GM12891 (cell line): ENCODE results near the gene RANBP3.
A peak's percentile ranks its signal among the peaks of the same experiment; 100 is the strongest.
"Not testable (repeated sequence)": the region's sequence is repeated elsewhere in the genome, so short reads cannot be mapped to it uniquely, and the experiment has no call there.

Source experiments
- DNase-seq: peaks from one replicate; pipeline ENCODE4 v3.0.0; 2011; ENCODE audit warnings: low spot score; ENCODE audit not compliant: insufficient read length
- FAIRE-seq: peaks from 2 replicates; lab custom pipeline; 2011; peaks lifted over from hg19 to GRCh38; lab: Jason Lieb, UNC
- PAX5 ChIP-seq: IDR thresholded peaks from 2 replicates; pipeline ENCODE4 v1.6.1; 2011; ENCODE audit warnings: low read length, moderate library complexity, mild to moderate bottlenecking; ENCODE audit not compliant: insufficient read depth, severe bottlenecking
- POLR2A ChIP-seq: IDR thresholded peaks from 2 replicates; pipeline ENCODE4 v1.6.1; 2011; ENCODE audit warnings: low read depth, low read length, control low read depth
- POLR2AphosphoS5 ChIP-seq: IDR thresholded peaks from 2 replicates; pipeline ENCODE4 v1.6.1; 2011; ENCODE audit warnings: low read depth, low read length, control low read depth
- POU2F2 ChIP-seq: IDR thresholded peaks from 2 replicates; pipeline ENCODE4 v1.6.1; 2011; ENCODE audit warnings: low read depth, mild to moderate bottlenecking, control low read depth, low read length, moderate library complexity
- SPI1 ChIP-seq: IDR thresholded peaks from 2 replicates; pipeline ENCODE4 v1.6.1; 2011; ENCODE audit warnings: low read depth, low read length, control low read depth
- TAF1 ChIP-seq: IDR thresholded peaks from 2 replicates; pipeline ENCODE4 v1.6.1; 2011; ENCODE audit warnings: low read depth, low read length, control low read depth

RANBP3 gene

GRCh38 chr19:5890099-5890498, 87.8 kb downstream of the RANBP3 start:
- DNase-seq (no peak), FAIRE-seq (no peak)
- TF ChIP-seq PAX5 (no peak), POLR2A (0 out of 2 replicates have a peak, but pooled peaks have one; percentile 34)

DNA sequence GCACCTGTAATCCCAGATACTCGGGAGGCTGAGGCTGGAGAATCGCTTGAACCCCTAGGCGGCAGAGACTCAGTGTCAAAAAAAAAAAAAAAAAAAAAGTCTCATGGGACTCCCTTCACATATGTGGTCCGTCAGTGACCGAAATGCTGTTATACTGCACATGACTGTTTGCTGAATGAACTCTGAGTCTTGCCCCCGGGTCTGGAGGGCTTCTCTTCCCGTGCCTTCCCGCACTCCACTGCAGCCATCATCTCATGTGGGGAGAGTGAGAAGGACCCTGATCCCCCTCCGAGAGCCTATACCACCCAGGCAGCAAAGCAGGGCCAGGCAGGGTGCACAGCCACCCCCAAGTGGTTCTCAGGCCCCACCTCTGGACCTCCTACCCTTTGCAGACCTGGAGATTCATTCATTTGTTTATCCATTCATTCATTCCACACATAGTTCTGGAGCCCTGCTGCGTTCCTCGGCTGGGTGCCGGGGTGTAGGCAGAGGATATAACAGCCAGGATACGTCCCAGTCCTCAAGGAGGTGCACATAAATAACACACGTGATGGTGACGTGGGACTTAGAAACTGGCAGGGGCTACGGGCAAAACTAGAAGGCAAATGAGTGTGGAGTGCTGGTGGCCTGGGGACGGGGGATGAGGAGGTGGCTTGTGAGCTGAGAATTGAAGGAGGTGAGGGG, 88.5 kb downstream of the RANBP3 start:
- no peak for FAIRE-seq
- TF ChIP-seq POLR2AphosphoS5 (no peak), SPI1 (no peak), POLR2A (no peak)
- no peak for DNase-seq

- peak; percentile 88 for TF ChIP-seq SPI1
- not testable (repeated sequence) for DNase-seq, FAIRE-seq
These were observed 93.7 kb downstream of the RANBP3 start for GRCh38 chr19:5884065-5884811.

DNA sequence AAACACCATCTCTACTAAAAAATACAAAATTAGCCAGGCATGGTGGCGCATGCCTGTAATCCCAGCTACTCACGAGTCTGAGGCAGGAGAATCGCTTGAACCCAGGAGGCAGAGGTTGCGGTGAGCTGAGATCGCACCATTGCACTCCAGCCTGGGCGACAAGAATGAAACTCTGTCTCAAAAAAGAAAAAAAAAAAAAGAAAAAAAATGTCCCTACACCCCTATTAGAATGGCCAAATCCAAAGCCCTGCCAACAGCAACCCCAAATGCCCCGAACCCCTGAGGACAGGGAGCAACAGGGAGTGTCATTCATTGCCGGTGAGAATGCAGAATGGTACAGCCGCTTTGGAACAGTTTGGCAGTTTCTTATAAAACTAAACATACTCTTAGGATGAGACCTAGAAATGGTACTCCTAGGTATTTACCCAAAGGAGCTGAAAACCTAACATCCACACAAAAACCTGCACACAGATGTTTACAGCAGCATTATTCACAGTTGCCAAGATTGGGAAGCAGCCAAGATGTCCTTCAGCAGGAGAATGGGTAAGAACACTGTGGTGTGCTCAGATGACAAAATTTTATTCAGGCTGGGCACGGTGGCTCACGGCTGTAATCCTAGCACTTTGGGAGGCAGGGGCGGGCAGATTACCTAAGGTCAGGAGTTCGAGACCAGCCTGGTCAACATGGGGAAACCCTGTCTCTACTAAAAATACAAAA, 94.6 kb downstream of the RANBP3 start:
- not testable (repeated sequence) for DNase-seq, FAIRE-seq

DNA sequence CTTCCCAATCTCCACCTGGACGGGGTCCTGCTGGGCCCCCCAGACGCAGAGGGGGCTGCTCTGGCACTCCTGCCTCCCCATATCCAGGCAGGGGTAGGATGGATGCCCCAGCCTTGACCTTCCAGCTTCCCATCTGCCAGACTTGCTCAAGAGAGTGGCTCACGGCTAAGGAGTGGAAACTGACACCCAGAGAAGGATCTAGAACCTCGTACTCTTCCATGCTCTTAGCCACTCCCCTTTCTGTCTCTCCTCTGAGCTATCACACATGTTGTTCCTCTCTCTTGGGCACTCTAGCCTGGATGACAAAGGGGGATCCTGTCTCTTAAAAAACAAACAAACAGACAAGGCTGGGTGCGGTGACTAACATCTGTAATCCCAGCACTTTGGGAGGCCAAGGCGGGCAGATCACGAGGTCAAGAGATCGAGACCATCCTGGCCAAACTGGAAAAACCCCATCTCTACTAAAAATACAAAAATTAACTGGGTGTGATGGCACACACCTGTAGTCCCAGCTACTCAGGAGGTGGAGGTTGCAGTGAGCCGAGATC, 95.4 kb downstream of the RANBP3 start:
- no peak for TF ChIP-seq TAF1
- no peak for TF ChIP-seq POLR2A
- no peak for TF ChIP-seq PAX5
- TF ChIP-seq POLR2AphosphoS5 = no peak
- TF ChIP-seq SPI1 = no peak
- TF ChIP-seq POU2F2 = no peak
- no peak for DNase-seq
- FAIRE-seq = no peak

DNA sequence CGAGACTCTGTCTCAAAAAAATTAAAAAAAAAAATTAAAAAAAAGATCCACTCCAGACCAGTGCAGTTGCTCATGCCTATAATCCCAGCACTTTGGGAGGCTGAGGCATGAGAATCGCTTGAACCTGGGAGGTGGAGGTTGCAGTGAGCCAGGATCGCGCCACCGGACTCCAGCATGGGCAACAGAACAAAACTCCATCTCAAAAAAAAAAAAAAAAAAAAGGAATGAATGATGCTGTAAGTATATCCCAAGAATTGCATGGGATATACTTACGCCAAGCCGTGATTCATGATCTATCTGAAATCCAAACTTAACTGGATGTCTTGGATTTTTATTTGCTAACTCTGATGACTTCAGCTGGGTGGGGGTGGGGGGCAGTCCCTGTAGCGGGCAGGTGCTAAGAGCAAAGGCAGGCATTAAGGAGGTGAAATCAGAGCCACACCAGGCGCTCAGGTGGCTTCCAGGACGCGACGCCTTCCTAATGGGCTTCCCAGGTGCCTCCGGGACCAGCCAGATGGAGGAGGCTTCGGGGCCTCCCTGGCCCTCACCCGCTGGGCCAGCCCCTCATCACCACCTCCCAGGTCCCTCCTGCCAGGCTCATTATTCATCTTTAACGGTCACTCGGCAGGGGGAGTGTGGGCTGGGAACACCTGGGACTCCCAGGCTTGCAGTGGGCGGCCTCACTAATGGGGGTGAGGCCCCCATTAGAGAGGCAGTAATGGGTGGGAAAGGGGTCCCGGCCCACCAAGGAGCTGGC, 96.2 kb downstream of the RANBP3 start:
- no peak for TF ChIP-seq POU2F2
- TF ChIP-seq POLR2A = no peak
- TF ChIP-seq SPI1 = no peak
- no peak for TF ChIP-seq PAX5
- TF ChIP-seq POLR2AphosphoS5 = no peak
- no peak for TF ChIP-seq TAF1
- no peak for DNase-seq
- FAIRE-seq = no peak

- DNase-seq = no peak
- no peak for TF ChIP-seq SPI1
- no peak for TF ChIP-seq TAF1
- no peak for TF ChIP-seq POLR2A
- FAIRE-seq = no peak
These were observed 97.3 kb downstream of the RANBP3 start for GRCh38 chr19:5880604-5881078.

GRCh38 chr19:5880196-5880595, 97.7 kb downstream of the RANBP3 start:
- DNase-seq (no peak), FAIRE-seq (no peak)
- no peak for TF ChIP-seq POLR2A
- no peak for TF ChIP-seq POU2F2
- TF ChIP-seq SPI1 = no peak
- no peak for TF ChIP-seq TAF1
- no peak for TF ChIP-seq POLR2AphosphoS5
- no peak for TF ChIP-seq PAX5

- TF ChIP-seq POLR2A (no peak), TAF1 (no peak), PAX5 (no peak), POLR2AphosphoS5 (no peak)
- FAIRE-seq (no peak), DNase-seq (no peak)
These were observed 100.1 kb downstream of the RANBP3 start for GRCh38 chr19:5877882-5878281.

DNA sequence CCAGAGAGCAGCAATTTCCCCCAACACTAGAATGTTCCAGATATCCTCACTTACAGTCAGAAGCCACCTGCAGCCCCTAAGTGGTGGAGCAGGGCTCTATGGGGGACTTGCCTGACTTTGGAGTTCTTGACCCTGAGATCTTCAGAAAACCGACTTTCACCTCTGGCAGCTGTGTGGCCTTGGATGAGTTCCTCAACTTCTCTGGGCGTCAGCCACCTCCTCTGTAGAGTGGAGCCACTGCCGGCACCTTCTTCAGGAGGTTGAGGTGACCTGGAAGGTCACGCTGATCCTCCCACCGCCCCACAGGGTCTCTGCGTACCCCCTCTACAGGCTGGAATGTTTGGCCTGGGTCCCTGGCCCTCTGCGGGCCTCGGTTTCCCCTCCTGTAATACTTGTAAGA, 100.5 kb downstream of the RANBP3 start:
- DNase-seq = no peak
- FAIRE-seq = no peak
- TF ChIP-seq POU2F2 = no peak

GRCh38 chr19:5874496-5874895, 103.4 kb downstream of the RANBP3 start:
- not testable (repeated sequence) for FAIRE-seq, DNase-seq
